Activated T-cell treated with anti-CD3 and anti-CD28 coated beads, Interleukin-2, amount 50 U/mL, for 48 hours (primary cell): ENCODE data around the gene MAN1A2.
A peak's percentile ranks its signal among the peaks of the same experiment; 100 is the strongest.

Experiments
- DNase-seq, 2 experiments: peaks; one replicate each; pipeline ENCODE4 v3.0.0-alpha.2; 2020

The MAN1A2 gene

DNA sequence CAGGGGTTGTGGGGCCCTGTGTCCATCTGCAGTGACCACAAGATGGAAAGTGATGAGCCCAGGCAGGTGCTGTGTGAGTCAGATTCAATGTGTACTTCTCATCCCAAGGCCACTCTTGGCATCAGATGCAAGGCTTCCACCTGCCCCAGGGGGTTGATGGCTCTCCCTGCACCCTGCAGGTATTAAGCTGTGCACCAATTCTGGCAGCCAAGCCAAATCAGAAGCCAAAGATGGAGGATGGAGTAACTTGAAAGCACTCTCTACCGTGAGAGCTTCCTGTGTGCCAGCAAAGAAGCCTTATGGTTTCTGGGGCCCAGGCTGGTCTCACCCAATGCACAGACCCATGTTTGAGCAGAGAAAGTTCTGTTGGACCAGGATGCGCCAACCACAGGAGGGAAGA is 194.3 kb downstream of the MAN1A2 start:
- DNase-seq: no peak

DNA sequence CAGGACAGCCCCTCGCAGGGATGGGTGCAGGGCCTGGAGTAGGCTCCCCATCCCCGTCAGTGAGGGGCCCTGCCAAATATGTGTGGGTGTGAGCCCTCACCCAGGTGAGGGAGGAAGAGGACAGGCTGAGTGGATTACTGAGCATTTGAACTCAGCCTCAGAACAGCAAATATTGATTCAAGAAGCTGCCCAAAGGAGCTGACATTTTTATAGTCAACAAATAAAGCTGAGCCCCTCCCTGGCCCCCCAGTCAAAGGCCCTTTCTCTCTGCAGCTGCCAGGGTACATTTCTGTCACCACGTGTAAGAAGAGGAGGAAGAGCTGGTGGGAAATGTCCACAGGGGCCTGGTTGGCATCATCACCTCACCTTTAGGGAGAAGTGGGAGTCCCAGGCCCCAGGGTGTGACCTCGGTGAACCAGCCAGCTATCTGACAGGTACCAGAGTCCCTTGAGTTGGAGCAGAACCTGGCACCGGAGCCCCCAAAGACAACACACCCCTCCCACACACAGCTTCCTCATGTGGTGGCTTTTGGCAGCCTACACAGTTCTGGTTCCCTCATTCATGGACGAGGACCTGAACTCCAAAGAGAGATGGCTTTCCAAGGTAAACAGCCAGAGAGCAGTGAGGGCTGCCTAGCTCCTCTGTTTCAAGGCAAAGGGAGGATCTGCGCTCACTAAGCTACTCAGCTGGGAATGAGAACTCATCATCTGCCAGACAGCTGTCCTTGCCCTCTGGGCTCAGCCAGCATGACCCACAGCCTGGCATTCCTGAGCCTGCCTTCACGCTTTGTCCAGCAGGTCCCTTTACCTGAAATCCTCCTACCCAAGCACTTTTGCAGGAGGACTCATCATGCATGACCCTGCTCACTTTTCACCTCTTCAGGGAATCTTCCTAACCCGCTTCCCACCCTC is 195.6 kb downstream of the MAN1A2 start:
- peak in 1 of 2 experiments; percentile 5 for DNase-seq

DNA sequence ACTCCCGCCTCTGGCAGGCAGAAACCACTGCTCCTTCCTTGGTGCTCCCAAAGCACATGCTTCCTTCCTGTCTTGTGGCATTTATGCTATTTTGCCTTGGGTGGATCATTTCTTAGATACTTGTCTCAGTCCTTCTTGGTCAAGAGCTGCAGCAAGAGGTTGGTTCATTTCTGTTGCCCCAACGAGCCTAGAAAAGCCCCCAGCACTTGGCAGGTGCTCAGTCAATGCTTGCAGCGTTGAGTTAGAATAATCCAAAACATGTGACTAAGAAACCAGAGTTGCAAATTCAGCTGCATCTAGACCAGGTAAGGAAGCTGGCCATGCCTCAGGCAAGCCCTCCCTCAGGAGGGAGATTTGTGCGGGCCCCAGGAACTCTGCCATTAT is 196.2 kb downstream of the MAN1A2 start:
- peak in 1 of 2 experiments; percentile 5 for DNase-seq

DNA sequence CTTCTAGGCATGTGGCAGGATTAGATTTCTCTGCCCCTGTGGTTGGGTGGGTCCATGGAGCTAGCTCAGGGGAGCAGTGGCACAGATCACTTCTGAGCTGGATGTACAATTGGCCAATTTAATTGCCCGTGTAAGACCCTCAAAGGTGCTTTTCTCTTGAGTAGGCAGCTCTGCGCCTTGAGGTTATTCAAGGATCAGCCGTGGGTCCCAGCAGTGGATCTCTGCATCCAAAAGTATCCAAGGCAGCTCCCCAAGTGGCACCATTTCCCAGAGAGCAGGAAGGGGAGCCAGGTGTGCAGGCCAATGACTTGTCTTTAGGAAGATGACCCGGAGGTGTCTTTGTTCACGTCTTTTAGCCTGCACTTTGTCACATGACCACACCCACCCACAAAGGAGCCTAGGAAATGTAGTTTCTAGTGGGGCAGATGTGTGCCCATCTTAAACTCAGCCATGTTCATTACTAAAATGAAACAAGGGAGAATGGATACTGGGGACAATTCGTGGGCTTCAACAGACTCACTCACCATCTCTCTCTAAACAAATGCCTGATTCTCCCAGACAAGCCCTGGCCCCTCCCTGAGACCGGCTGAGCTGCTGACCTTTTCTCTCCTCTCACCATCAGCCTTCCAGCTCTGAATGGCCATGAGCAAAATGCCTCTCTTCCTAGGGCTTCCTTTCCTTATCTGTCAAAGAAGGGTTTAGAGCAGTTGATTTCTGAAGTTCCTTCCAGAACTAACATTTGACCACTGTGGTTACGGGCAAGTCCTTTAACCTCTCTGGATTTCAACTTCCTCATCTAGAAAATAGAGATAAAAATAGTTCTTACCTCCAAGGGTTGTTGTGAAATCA is 197.2 kb downstream of the MAN1A2 start:
- DNase-seq: peak in 1 of 2 experiments; percentile 6

DNA sequence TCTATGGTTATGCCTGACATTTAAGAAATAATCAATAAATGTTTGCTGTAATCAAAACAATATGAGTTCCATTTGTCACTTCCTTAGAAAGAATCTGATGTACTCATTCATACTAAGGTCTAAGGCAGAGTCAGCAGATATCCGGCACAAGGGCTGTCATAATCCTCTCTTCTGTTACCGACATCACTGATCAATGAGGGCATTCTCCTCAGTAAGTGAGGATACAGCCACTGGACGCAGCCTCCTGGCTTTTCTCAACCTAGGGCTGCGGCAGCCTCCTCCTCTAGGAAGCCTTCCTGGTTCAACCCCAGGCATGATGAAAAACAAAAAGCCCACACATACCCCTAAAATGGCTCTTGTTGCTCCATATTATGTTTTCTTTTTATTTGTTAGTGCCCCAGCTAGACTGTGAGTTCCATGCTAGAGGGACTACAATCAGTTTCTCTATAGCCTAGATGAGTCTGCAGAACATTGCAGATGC is 197.9 kb downstream of the MAN1A2 start:
- DNase-seq: peak in 1 of 2 experiments; percentile 6

DNA sequence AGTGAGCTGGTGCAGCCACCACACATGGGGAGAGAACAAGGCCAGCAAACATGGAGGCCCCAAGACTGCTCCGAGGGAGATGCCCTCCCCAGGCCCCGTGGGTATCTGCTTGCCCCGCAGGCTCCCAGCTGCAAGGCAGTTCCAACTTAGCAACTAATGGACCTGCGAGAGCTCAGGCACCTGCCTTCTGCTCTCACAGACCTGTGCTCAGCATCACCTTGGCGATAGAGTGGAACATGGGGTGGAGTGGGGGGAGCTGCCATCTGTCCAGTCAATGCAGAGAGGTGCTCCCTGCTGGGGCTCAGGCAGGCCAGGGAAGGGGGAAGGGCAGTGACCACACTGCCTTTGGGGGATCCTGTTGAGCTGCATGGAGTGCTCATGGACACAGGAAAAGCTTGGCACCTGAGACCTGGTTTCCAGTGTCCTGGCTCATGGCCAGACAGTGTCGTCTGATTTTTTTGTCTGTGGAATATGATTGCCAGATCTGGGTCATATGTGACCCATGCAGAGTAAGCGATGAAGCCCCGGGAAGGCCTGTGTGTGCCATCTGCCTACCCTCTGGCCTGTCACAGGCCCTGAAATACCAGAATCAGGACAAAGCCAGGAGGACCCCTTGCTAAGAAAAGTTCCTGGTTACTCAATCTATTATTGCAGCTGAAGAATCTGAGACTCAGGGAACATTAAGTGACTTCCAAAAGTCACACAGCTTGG is 198.7 kb downstream of the MAN1A2 start:
- DNase-seq: peak; percentile 3

DNA sequence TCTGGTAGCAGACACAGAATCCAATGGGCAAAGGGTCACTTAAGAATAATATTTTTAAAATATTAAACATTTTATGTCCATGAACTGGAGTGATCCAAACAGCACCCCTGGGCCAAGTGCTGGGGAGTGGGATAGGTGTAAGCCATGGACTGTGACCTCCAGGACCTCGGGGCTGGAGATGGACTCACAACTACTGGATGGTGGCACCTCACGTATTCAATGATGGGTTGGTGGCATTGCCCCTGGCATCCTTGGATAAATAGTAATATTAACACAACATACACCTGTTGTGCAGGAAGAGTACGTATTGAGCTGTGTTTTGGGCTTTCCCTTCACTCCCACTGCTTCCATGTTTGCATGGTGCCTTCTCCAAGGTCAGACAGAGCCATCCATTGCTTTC is 199.3 kb downstream of the MAN1A2 start:
- DNase-seq: peak in 1 of 2 experiments; percentile 8

DNA sequence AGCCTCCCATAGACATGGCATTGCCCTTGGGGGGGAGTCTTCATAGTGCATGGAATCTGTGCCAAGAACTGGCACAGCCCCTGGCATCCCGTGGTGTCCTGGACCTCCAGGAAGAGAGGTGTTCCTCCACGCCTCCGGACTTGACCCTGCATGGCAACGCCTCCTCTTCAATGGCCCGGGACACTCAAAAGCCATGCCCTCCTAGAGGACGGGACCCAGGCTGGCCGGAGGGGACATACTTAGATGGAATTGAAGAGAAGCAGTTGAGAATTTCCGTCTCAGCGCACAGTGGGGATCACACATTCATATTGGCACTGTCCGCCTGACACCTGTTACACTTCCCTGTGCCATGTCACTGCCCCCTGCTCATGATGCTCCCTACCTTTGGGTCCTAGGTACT is 200.2 kb downstream of the MAN1A2 start:
- DNase-seq: peak; percentile 5 to 8

DNA sequence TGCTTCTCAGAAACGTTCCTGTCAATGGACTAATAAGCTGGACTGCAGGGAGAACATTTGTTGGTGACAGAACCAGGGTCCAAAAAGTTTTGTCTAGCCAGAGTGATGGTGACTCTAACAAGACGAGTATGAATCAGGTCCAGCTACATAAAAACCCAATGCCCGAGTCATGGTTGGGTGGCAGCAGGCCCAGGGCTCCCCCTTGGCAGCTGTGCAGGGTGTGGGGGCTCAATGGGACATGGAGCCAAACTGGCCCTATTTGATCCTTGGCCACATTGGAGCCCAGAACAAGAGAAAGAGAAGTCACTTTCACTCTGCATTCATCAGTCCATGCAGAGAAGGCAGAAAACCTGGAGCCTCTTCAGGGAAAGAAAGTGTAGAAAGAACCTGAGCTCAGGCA is 200.7 kb downstream of the MAN1A2 start:
- peak in 1 of 2 experiments; percentile 5 for DNase-seq

DNA sequence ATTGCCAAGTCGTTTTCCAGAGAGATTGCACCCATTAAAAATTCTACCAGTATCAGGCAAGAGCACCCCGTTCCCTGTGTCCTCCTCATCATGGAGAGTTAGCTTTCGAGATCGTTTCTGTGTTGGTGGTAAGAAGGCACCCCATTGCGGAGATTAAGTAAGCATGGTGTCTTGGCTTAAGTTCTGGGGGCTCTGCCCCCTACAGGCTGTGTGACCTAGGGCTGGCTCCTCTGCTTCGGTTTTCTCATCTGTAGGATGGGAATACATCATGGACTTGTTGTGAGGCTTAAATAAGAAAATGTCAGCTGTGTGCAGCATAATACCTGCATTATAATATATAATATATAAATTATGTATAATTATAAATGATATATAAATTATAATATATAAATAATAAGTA is 201.8 kb downstream of the MAN1A2 start:
- DNase-seq: no peak

DNA sequence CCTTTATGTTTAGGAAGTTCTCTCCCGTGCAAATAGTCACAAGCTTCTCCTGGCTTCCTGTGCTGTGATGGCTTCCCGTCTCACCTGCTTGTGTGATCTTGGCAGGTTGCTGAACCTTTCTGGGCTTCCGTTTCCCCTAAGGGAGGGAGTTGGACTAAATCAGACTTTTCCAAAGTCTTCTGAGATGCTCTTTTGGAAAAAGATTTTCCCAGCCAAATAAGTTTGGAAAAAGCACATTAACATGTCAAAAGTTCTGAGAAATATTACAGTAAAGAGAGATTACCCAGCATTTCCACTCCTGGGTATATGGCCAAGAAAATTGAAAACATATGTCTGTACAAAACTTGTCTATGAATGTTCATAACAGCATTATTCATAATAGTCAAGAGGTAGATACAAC is 202.6 kb downstream of the MAN1A2 start:
- DNase-seq: no peak

DNA sequence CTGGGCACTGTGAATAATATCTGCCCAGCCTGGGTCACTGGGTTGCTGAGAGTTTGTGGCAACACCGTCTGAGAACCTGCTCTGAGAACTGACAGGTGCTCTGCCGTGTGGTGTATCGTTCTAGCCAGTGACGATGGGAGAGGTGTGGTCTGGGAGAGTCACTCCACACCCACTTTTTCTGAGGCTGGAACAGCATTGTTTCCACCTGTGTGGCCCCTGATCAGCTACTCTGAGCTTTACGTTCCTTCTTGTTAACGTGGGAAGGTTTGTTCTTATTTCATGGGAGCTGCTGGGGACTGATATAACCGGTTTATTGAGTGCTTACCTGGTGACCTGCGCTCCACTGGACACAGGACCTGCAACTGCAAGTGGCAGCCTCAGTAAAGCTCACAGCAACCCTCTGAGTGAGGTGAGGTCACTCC is 203.8 kb downstream of the MAN1A2 start:
- DNase-seq: peak in 1 of 2 experiments; percentile 5

DNA sequence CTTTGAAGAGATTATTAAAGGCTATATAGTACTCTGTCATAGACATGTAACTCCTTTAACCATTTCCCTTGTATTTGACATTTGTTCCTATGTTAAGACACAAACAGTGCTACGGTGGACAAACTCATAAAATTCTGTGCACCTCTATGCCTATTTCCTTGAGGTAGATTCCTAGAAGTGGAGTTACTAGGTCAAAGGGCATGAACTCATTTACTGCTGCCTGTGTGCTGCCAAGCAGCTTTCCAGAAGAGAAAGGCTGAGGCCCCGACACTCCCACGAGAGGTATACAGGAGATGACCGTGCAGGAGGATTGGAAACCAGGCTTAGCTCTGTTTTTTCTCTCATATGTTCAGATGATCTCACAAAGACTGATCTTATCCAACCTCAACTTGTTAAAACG is 204.2 kb downstream of the MAN1A2 start:
- DNase-seq: peak in 1 of 2 experiments; percentile 9

DNA sequence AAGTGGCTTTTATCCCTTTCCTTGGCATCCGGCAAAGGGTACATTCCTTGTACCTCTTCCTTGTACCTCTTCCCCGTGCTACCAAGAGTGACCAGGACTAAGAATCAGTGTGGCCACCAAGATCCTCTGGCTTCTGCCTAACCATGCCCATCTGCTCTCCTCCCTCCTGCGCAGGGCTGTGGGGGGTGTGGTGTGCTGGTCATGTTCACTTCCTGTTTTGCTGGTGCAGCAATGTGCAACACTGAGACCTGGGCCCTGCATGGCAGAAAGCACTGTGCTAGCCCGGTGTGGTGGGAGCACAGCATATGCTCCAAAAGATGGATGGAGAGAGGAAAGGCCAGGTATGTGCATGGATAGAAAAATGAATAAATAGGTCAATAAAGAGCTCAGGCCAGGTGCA is 205.3 kb downstream of the MAN1A2 start:
- peak in 1 of 2 experiments; percentile 32 for DNase-seq

DNA sequence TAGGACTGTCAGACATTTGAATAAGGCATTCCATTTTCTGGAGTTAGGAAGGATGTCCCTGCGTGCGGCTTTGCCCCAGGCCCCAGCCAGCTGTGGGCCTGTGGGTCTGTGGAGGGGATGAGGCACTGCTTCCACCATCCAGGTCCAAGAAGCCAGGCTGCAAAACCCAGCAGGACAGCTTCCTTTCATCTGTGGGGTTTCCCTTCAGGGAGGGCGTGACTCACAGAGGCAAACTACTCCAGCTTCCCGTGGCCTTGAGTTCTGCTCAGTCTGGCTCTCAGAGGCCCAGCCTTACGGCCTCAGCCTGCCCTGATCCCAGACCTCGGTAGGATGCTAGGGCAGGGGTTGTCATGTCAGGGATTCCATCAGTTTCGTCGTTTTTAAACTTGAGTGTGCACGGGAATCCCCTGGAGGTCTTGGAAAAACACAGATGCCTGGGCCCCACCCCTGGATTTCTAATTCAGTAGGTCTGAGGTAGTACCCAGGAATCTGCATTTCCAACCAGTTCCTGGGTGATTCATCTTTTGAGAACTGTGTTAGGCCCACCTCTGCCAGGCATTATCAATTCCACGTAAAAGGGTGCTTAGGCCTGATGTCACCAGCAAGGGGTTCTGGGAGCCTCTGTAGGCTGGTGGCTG is 206.3 kb downstream of the MAN1A2 start:
- peak in 1 of 2 experiments; percentile 21 for DNase-seq

DNA sequence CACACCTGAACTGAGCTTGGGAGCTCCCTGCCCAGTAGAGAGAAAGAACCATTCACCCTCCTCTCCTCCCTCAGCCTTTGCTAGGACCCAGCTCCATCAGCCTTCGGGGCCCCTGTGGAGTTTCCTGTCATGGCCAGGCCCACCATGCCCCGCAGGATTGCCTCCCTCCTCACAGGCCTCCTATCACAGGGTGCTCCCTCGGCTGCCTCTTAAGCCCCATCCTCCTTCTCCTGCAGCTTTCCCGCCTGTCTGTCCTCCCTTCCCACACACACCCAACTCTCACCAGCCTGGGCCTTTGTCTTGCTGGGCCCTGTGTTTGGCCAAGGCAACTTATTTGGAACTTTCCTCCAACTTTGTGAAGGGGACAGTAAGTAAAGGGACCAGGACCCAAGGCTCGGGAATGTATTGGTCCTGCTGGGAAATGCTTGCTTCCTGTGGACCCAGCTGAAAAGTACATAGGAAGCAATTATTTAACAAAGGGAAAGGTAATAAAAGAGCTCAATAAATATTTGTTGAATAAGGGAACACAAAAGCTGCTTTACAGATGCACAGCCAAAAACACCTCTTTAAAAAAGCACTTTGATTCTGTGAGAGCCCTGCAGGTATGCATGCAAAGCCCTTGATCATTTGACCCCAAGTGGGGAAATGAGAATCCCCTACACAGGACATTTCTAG is 207.0 kb downstream of the MAN1A2 start:
- DNase-seq: no peak

DNA sequence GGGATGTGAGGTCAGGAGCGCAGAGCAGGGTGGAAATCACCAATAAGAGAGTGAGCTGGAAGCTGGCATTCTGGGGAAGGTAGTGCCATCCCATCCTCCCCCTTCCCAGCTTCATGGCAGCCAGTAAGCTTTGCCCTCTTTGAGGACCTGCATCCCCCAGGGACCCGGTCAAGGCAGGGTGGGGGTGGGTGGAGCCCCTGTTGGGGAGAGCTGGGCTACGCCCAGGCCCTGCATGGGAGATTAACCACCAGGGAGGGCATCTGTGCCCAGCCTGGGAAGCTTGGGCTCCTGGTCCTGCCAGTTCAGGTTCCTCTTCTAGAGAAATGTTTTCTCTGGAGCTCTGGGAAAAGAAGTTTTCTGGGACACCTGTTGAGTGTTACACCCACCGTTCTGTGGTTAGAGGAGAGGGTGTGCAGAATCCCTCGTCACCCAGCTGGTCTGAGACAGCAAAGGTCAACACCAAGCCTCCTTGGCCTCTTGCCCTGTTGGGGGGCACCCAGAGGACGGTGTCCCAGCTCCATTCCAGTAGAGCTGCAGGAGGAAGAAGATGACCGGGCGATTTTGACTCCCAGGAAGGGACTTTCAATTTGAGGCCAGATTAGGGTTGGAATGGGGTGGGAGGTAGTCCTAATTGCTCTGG is 208.5 kb downstream of the MAN1A2 start:
- no peak for DNase-seq

DNA sequence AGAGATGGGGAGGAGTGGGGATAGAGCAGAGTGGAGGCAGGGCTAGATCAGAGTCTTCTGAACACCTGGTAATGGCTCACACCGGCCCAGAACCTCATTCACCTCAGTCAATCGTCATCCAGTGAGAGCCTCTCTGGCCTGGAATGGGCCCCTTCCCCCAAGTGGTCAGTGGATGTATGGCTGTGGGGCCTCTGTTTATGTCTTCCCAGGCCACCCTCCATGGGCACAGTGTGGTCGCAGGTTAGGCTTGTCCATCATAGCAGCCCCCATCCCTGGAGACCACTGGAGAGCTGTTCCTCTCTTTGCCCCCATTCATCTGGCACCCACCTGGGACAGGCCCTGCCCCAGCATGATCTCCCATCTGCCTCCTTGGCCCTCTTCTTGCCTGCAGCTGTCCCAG is 209.0 kb downstream of the MAN1A2 start:
- no peak for DNase-seq

DNA sequence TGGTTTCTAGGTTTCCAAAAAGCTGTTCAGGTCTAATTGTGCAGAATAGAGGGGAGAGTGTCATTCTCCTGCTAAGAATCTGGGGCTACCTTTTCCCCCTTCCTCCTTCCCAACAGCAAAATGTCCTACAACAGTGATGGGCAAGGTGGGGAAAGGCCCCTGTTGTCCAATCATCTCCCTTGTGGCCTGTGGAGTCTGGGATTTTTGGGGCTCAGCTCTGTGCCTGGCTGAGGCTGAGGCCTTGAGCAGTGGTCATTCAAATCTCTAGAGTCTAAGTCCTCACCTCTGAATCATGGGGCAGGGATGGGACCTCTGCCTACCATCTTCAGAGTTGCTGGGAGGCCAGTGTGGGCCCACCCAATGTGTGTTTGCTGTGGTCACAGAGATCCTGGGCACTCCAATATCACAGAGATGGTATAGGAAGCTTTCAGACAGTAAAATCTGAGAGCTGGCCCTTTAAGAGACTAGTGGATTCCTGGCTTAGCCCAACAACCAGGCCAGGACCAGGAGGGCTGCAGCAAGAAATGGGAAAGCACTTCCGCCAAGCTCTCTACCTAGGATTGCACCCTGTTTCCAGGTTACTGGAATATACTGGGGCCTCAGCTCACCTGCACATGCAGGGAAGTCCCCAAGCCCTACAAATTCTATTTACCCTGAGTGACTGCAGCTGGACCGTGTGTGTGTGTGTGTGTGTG is 210.1 kb downstream of the MAN1A2 start:
- DNase-seq: no peak

DNA sequence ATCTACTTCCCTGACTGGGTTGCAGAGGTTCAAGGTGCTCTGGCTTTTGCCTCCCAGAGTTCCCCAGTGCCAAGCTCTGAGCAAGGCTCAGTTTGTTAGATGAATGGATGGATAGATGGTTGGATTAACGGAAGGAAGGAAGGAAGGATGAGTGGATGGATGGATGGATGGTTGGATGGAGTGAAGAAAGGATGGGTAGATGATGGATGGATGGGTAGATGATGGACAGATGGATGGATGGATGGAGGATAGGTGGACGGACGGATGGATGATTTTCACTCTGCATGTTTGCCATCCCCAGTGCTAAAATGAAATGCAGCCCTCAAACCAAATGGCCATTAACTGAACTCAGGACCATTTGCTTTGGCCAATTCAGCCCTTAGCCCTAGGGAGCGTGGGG is 211.2 kb downstream of the MAN1A2 start:
- no peak for DNase-seq
